NCI-H2029 treated with DMSO at 0.1 percent for 48 hours (cell line): ENCODE data around the gene RHBDL1.
A peak's percentile ranks its signal among the peaks of the same experiment; 100 is the strongest.
"Not testable (repeated sequence)": the region's sequence is repeated elsewhere in the genome, so short reads cannot be mapped to it uniquely, and the experiment has no call there.

Source experiments
- DNase-seq: peaks from one replicate; lab custom pipeline; 2025; lab: John Stamatoyannopoulos, UW

The RHBDL1 gene

GRCh38 chr16:686459-687260 is 11.2 kb downstream of the RHBDL1 start:
- no peak for DNase-seq

- DNase-seq = no peak
Measured at GRCh38 chr16:687499-687898, 12.0 kb downstream of the RHBDL1 start.

GRCh38 chr16:689175-689897 is 13.9 kb downstream of the RHBDL1 start:
- no peak for DNase-seq

GRCh38 chr16:691242-691641 is 15.8 kb downstream of the RHBDL1 start:
- not testable (repeated sequence) for DNase-seq

GRCh38 chr16:692356-693108 is 17.1 kb downstream of the RHBDL1 start:
- no peak for DNase-seq

- no peak for DNase-seq
Measured at GRCh38 chr16:693364-693763, 17.9 kb downstream of the RHBDL1 start.

GRCh38 chr16:693766-694165 is 18.3 kb downstream of the RHBDL1 start:
- no peak for DNase-seq

- DNase-seq = no peak
Measured at GRCh38 chr16:694187-694862, 18.9 kb downstream of the RHBDL1 start.

- no peak for DNase-seq
Measured at GRCh38 chr16:694863-695354, 19.4 kb downstream of the RHBDL1 start.

- peak; percentile 68 for DNase-seq
Measured at GRCh38 chr16:695355-696089, 20.1 kb downstream of the RHBDL1 start.

GRCh38 chr16:698911-699671 is 23.6 kb downstream of the RHBDL1 start:
- no peak for DNase-seq

- DNase-seq = no peak
Measured at GRCh38 chr16:700684-701584, 25.5 kb downstream of the RHBDL1 start.

GRCh38 chr16:702341-702740 is 26.9 kb downstream of the RHBDL1 start:
- DNase-seq = no peak

- no peak for DNase-seq
Measured at GRCh38 chr16:703406-703805, 27.9 kb downstream of the RHBDL1 start.

GRCh38 chr16:704047-704446 is 28.6 kb downstream of the RHBDL1 start:
- no peak for DNase-seq

GRCh38 chr16:704552-705380 is 29.3 kb downstream of the RHBDL1 start:
- DNase-seq = no peak

- DNase-seq = no peak
Measured at GRCh38 chr16:705431-706188, 30.1 kb downstream of the RHBDL1 start, which contains the start of gene FBXL16. Gene FBXL16 (minus strand): TSS chr16:705801. CDS start chr16:697405, 8,396 bp downstream.
